Stimulated activated CD4-positive, alpha-beta T cell treated with anti-CD3 and anti-CD28 coated beads, Interleukin-15, amount 100 ng/mL, for 48 hours (primary cell): ENCODE results near the gene FMNL2.

Source experiments
- DNase-seq, 2 donors: peaks; one replicate each; pipeline ENCODE4 v3.0.0-alpha.2; 2020; ENCODE audit warnings: low read depth in 2 of 2

Gene FMNL2

DNA sequence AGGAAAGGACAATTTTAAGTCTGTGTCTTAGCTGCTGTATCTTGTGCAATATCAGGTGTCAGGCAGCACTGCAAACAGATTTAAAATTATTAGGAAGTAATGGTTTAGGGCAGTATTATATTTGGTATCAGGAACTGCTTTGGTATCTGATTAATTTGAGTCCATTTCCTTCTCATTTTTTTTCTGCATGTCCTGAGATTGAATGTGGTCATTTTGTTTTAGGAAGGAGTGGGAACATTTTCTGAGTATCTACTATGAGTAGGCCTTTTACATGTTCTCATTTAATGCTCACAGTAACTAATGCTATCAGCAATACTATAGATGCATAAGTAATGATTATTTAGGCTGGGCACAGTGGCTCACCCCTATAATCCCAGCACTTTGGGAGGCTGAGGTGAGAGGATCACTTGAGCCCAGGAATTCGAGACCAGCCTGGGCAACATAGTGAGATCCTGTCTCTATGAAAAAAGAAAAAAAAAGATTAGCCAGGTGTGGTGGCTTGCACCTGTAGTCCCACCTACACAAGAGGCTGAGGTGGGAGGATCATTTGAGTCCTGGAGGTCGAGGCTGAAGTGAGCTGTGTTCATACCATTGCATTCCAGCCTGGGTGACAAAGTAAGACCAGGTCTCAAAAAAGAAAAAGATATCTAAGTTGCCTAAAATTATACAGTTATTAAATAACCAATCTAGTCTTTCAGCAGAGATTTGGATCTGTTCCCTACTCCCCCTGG lies 4.7 kb downstream of the FMNL2 start:
- no peak for DNase-seq

DNA sequence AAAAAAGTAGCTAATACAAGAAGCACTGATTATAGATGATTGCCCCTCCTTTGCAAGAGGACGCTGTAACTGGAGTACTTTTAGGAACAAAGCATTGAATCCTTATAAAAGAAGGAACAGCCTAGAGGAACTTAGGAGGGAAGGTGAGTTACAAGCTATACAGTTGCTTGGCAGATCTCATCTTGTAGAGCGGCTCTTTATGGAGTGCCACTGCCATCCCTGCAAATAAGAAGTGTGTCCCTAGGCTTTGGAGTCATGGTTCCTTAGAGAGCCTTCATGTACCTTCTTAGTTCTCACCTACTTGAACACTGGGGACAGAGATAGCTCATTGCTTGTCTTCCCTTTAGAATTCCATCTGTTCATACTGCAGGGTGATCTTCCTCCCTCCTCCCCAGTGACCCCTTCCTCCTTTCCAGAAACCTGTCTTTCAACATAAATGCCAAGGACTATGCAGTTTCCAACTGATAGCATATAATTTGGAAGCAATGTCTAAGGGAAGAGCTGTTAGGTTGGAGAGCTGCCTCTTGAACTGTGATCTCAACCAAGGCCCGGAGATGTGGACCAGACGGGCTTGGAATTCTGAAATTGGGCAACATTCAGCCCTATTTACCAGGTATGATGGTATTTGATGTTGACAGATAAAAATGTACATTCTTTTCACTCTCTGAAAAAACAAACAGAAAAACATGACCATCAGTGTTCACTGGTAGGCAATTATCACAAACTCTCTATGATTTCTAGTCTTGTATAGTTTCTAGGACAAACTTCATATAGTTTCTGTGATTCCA lies 7.5 kb downstream of the FMNL2 start:
- no peak for DNase-seq

DNA sequence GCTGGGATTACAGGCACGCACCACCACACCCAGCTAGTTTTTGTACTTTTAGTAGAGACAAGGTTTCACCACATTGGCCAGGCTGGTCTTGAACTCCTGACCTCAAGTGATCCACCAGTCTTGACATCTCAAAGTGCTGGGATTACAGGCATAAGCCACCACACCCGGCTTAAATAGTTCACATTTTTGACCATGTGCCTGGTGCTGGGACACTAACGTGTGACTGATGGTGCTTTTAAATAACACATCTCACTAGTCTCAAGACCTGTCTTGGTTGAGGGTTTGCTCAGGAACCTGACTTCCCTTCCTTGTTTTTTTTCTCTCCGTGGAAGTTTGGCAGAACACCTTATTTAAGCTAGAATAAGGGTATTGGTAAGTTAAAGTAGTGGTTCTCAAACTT lies 8.5 kb downstream of the FMNL2 start:
- no peak for DNase-seq

DNA sequence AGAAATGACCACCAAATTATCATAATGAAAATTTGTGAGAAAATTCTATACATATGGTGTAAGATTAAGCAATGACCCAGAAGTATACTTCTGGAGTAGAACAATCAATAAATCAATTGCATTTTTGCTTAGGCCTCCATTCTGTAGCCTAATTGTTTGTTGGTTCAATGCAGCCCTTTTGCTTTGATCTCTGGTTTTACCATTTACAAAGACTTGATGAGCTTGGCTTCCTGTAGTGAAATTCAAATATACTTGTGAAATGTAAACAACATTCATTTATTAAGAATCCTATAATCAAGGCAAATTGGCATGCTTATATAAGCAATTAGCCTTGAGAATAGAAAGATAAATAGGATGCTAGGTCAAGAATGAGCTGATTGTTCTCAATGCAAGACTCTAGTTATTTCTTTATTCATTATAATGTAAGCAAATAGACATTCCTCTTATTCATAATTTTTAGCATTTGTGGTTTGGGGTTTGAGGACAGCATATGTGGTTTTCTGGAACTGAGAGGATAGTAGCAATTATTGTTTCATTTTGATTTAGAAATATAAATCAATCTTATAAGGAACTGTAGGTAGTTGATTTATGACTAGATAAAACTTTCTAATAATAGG lies 9.7 kb downstream of the FMNL2 start:
- DNase-seq, result no peak

DNA sequence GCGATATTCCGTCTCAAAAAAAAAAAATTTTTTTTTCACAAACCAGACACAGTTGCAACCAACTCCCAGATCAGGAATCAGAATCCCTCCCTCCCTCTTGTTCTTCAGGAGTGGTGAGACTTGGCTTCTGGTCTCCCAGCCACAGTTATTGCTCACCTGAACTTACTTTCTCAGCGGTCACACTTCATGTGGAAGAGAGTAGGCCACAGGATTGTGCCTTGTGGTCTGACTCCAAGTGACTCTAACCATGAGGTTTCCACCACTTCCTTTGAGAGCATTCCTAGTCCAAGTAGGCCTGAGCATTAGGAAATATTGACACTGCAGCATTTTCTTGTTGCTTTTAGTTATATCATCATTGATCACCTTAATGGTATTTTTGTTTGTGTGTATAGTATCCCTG lies 12.1 kb downstream of the FMNL2 start:
- DNase-seq, result no peak

DNA sequence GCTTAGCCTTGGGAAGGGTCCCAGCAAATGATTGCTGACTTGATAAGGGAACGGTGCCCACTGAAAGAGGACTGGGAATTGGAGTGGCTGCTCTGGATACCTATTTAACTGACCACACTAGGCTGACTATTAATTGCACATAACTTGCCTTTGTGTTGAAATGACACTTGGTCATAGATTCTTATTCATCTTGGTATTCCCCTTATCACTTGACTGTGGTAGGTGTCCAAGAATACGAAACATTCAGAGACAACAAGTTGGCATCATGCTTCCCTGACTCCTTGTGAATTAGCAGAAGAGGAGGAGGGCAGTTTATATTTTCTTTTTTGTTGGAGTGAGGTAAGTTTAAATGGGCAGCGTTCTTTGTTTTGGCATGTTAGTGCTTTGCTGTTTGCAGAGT lies 13.4 kb downstream of the FMNL2 start:
- DNase-seq, result no peak

DNA sequence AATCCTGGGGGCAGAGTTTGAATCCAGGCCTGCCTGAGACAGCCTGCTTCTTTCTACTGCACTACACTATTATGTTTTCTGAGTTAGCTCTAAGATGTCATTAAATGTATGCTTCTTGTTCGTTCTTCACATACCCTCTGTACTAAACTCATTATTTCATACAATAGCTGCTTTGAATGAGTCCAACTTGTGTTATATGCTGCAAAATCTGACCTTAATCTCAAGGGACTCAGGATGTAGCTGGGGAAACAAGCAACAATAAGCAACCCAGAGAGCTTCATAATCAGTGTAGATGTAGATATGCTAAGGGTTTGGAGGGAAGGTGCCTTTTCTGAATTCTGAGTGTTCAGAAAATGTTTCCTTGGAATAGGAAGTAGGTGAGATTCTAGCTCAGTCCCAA lies 14.4 kb downstream of the FMNL2 start:
- no peak for DNase-seq

DNA sequence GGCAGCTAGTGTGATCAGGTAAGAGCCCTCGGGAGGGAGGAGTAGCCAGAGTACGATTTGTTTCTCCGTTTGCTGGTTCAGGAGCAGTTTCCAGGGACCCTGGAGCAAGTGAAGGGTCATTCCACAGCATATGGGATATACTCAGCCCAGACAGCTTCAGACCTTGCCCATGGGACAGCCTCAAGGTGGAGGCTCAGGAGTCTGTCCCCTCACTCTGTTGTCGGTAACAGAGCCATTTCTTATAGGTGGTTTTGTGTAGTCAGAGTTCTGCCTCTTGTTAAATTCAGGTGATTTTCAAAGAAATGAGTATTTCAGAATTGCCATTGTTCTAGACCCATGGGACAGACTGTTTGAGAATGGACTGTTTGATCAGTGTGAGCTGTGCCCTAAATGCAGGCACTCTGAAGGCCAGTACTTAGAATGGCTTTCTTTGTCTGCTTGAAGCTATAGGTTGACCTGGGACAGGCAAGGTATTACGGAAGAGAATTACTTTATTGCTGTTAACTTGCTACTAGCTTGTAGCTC lies 15.2 kb downstream of the FMNL2 start:
- no peak for DNase-seq

DNA sequence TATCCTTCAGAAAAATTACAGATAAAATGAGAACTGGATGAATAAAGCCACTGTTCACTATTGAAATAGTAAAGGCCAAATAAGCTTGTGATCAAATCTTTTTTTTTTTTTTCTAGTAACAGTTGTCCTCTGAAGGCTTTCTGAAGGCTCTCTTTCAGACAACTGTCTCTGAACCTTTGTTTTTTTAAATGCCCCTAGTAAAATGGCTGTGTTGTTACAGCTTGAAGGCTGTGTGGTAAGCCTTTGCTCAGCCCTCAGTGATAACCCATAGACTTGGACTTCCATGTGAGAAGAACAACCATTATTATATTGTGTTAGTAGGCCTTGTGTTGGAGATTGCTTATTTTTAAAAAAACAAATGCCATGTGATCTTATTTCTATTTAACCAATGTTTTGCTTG lies 17.6 kb downstream of the FMNL2 start:
- DNase-seq, result no peak

DNA sequence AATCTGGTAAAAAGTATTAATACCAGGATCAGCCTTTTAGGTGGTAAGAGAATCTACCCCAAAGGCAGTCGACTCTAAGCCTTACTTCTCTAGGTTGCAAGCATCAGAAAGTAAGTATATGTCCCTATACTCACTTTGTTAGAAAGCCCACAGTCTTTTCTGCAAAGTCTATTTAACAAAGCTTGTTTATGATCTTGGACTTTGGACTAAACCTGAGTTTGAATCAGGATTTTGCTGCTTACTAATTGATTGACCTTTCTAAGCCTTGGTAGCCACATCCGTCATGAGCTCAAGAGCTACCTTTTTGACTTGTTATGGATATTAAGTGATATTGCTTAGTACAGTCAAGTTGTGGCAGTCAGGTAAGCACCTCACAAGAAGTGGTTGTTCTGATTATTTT lies 18.4 kb downstream of the FMNL2 start:
- no peak for DNase-seq

DNA sequence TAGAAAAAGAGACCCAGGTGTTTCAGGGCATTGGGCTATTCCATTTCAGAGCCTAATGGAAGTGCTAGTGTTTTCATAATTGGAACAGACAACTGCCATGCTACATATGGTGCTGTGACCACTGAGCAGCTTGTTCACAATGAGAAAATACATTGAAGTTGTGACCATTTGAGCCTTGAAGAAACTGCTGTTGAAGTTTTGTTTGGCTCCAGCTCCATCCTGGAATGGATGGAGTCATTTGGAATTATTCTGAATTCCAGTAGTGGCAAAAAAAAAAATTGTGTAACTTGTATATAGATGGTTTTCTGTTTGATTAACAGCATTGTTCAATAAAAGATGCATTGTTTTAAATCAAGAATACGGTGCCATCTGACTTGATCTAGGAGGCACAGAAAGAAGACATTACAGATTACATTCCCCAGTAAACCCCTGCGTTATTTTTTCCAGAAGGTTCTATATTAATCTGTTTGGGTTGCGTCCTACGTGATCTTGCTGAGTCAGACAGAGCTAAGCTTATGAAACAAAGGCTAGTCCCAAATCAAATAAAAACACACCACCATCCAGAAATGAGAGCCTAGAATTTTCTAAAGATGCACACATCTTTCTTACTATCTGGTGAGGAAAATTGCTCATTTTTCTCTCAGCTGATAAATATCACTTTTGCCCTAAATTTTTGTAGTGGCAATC lies 19.2 kb downstream of the FMNL2 start:
- no peak for DNase-seq

DNA sequence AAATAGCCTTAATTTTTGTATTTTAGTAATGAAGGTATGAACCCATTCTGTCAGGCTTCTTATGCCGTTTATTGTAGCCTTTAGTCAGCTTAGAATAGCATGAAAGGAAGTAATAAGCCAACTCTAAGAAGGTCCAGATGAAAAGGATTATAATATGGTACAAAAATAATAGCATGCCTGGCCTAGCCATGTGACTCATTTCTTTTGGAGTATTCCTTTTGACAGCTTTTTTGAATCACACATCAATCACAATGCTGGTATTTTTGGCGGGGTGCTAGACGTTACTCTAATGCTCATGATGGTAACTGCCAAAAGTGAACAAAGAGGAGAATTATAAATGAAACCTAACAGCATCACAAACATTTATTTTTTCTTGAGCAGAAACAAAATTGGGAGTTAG lies 19.9 kb downstream of the FMNL2 start:
- no peak for DNase-seq

DNA sequence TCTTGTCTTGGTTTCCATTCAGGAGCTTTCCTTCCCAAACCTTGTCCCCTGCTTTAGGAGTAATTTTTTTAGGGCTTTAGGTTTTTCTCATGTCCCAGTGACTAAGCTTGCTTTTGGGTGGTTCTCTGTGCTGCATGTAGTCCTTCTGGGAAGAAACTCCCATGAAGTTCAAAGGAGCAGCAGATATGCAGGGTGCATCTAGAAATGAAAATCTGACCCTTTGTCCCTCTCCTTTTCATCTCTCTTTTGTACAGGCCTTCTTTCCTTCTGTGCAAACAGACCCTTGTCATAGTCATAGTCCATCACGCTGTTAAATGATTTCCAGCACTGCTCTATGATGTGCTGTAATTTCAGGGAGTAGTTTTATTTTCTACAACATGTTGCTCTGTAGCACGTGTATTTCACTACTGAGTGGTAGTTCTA lies 20.4 kb downstream of the FMNL2 start:
- no peak for DNase-seq

DNA sequence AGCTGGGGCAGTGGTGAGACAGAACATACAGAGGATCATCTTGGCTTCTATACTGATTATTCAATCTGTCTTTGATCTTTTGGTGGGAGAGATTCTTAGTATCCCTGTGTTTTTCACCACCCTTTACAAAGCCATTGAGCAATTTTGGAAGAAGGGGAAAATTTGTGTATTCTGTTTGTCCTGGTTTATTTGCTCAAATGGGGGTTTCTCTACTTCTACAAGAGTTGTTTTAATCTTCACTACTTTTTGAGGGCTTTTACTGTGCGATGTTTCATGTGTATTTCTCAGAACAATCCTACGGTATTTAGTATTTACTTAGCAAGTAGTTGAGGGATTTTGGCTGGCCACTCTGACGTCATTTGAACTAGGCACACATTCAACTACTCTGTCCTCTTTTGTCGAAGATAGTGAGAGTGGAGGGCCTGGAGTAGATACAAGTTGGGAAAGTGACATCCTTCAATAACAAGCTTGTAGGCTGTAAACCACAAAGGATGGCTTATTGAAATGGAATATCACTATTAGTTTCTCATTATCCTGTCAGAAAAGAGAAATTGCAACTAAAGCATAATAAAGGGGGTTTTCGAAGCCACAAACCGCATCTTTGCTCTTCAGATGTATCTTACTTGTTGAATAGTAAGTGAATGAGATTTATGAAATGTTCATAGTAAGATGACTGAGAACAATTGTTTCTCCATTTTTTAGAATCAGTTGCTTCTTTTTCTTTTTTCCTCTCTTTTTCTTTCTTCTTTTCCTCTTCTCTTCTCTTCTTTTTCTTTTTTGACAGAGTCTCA lies 24.8 kb downstream of the FMNL2 start:
- DNase-seq, result no peak

DNA sequence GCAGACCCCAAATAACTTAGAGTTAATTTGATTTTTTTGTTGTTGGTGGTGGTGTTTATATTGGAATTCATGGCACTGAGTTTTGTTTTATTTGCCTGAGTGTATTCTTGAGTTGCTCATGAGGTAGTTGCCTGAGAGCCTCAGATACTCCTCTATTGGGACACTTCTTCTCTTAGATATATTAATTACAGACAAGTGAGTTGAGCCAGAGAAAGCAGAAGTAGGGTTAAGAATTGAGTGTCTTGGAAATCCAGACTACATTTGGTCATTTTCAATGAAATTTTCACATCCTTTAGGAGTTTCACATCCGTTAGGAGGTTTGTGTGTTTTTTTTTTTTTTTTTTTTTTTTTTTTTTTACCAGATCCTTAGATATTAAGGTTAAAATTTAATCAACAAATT lies 29.0 kb downstream of the FMNL2 start:
- no peak for DNase-seq

DNA sequence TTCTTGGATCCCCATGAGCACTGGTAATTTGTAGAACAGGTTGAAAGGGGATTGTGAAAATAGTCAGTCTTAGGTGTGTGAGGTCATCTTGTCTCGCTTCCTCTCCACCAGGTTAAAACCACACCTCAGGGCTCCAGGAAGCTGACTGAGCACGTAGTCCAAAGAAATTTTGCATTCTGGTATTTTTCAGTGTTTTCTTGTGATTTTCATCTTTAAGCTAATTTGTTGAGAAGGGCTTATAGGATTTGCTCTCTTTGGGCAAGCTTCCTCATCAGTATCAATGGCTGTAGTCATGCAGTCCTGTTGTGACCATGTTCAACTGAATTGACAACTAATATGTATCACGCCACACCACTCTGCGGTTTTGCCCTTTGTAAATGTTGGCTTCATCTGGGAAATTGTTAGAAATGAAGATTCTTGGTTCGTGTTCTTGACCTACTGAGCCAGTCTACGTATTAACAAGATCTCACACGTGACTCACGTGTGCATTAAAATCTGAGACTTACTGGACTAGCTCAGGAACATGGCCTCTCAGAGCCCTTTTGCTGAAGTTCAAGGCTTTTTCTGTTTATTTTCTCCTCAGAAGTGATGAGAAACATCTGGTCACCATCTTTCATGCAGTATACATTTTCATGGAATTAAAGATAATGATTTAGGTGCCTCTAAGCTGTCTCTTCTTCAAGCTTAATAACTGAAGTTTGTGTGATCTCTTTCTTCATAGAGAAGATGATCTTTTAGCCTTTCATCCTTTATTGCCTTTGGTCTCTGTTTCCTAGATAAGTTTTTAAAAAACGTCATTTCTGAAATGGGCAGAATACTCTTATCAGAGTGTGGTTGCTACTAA lies 32.8 kb downstream of the FMNL2 start:
- no peak for DNase-seq

DNA sequence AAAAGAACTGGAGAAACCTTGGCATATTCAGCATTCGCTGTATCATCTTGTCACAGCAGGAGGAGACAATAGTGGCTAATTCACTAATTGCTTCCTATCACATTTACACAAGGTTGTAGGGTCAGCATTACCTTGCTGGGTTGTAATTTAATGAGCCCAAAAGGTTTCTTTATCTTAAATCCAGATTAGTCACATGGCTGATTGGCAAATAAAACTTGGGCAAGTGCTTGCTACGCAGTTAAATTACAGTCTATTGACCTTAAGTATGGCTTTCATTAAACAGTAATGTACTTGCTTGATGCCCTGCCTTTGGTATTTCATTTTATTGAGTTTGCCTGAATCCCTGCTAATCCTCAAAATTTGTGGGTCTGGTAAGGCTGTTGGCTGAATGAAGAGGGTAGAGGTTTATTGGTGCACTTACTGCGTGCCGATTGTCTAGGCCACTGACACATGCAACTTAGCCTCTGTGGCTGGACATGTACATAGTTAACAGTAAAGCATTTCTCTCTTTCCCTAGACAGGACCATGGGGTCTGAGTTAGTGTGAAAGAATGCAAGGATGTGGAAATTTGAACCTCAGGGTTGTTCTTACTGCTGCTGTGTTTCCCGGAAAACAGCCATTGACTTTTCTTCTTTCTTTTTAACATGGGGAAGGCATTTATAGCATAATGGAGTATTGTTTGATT lies 34.3 kb downstream of the FMNL2 start:
- no peak for DNase-seq

DNA sequence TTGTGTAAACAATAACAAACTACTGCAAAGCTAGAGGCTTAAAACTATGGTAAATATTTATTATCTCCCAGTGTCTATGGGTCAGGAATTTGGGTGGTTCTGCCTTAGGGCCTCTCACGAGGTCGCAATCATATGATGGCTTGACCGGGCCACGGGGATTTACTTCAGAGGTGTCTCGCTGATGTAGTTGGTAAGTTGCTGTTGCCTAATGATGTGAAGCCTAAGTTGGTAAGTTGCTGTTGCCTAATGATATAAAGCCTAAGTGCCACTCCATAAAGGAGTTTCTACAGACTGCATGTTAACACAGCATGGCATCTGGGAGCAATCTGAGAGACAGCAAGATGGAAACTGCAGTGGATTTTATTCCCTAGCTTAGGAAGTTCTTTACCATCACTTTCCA lies 35.8 kb downstream of the FMNL2 start:
- DNase-seq, result no peak

DNA sequence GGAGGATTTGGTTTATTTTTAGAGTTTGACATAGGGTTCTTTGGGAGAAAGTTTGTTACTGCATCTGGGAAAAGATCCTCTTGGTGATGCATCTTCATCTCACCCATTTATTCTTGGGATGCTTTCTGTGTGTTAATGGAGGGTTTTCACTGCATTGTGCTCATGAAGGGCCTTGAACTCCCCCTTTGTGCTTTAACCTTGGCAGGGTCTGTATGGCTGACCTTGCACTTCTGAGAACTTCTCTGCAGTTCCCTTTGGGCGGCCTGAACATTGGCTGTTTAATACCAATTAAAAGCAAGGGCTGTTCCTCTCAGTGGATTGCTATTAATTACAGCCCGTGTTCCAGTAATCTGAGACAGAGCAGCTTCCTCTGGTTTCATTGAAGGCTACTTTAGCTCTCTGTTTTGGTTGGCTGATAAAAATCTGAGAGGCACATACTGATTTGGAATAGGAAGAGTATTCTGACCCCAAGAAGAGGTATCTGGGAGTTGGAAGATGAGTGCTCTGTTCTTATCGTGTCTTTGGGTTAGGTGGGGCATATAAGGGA lies 37.5 kb downstream of the FMNL2 start:
- no peak for DNase-seq

DNA sequence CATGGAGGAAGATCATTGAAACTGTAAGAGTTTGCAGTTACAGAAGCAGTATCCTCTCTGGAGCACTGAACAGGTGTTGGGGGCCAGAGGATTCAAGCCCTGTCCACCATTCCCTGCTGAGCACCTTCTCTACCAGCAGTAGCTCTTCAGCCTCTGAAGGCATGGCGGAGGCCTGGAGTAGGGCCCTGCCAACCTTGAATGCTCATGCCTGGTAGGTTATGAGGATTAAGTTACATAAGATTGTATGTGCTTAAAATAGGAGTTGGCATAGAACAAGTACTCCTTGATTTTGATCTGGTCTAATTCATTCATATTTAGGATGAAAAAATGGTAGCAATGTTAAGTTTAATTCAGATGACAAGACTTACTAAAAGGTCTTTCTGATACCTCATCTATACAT lies 40.2 kb downstream of the FMNL2 start:
- no peak for DNase-seq
